HCT116 (cell line): ENCODE measurements around the gene PSD. TPM values are rescaled to one million over a fixed set of nuclear protein-coding genes. Genes with fewer than 3 reads are reported as not detected.

ENCODE experiments used
- ATAC-seq: fragments of 200-7000 bp; cut with Tn5 transposase; 2 replicates; pipeline ENCODE4 v1.9.1; 2020; ENCODE audit warnings: mild to moderate bottlenecking, moderate library complexity
- BruUV-seq: library from RNA; stranded (reverse); fragments of 400-500 nt; replicated peaks from 2 replicates; lab custom pipeline; 2021; lab: Mats Ljungman, UMichigan
- CTCF ChIA-PET: fragments of 300-600 bp; sonication (Branson Sonifier 250); formaldehyde crosslinking; loops from one replicate; lab custom pipeline; 2021; ENCODE audit warnings: antibody characterized with exemption; lab: Charles Lee
- POLR2A ChIA-PET: fragments of 300-600, 350-600 bp; sonication (Branson Sonifier 250); formaldehyde crosslinking; loops from one replicate; lab custom pipeline; 2021; ENCODE audit warnings: antibody characterized with exemption; lab: Charles Lee
- RAD21 ChIA-PET, 2 experiments: fragments of 300-600 bp; sonication (Branson Sonifier 250); formaldehyde crosslinking; loops; one replicate each; lab custom pipeline; 2023; ENCODE audit warnings: low total read pairs in 2 of 2; ENCODE audit not compliant: uncharacterized antibody in 2 of 2, unreplicated experiment in 2 of 2, low non-redundant PET in 1 of 2; lab: Charles Lee
- DNase-seq: peaks from one replicate; pipeline ENCODE4 v3.0.0-alpha.2; 2010; ENCODE audit warnings: low read depth, low spot score
- H2AFZ ChIP-seq: fragments of 200-600 bp; shearing (Covaris generic), sonication (generic); 2 replicates; pipeline ENCODE4 v1.6.1; 2017; ENCODE audit warnings: low read depth, mixed run types, mixed read lengths, antibody characterized with exemption, low read length; ENCODE audit not compliant: poor library complexity, severe bottlenecking
- H3K27ac ChIP-seq: 2 replicates; pipeline ENCODE4 v1.5.1; 2012; ENCODE audit warnings: low read depth, low read length
- H3K27me3 ChIP-seq: fragments of 200-600 bp; sonication (generic); 2 replicates; pipeline ENCODE4 v1.6.1; 2016; ENCODE audit warnings: mixed run types, low read length, mixed read lengths; ENCODE audit not compliant: insufficient read depth
- H3K36me3 ChIP-seq, 2 experiments: fragments of 200-500 bp in 1 of 2; fragments of 200-600 bp in 1 of 2; sonication (Bioruptor generic) in 1 of 2; sonication (generic) in 1 of 2; 2 replicates each; pipeline versions ENCODE4 v1.5.1 to v1.6.1; 2014 to 2016; ENCODE audit warnings: low read length in 2 of 2, inconsistent platforms in 1 of 2, mixed read lengths in 1 of 2, mixed run types in 1 of 2; ENCODE audit not compliant: insufficient read depth in 2 of 2, control insufficient read depth in 1 of 2
- H3K4me1 ChIP-seq, 2 experiments: fragments of 200-600 bp in 1 of 2; sonication (generic) in 1 of 2; 2 replicates each; pipeline versions ENCODE4 v1.5.1 to v1.6.1; 2012 to 2017; ENCODE audit warnings: low read length in 2 of 2, inconsistent platforms in 1 of 2, mild to moderate bottlenecking in 1 of 2, mixed read lengths in 1 of 2, mixed run types in 1 of 2, moderate library complexity in 1 of 2; ENCODE audit not compliant: insufficient read depth in 2 of 2, control insufficient read depth in 1 of 2
- H3K4me2 ChIP-seq: fragments of 200-600 bp; sonication (generic); 2 replicates; pipeline ENCODE4 v1.6.1; 2017; ENCODE audit warnings: mixed run types, low read length, mixed read lengths
- H3K4me3 ChIP-seq, 2 experiments: fragments of 200-600 bp in 1 of 2; sonication (generic) in 1 of 2; replicated peaks in 1 of 2; 2 replicates each; pipeline ENCODE4 v1.5.1; 2011 to 2016; ENCODE audit warnings: low read length in 2 of 2, control low read depth in 1 of 2, low read depth in 1 of 2, mild to moderate bottlenecking in 1 of 2, mixed read lengths in 1 of 2, mixed run types in 1 of 2
- H3K79me2 ChIP-seq: fragments of 200-600 bp; sonication (generic); 2 replicates; pipeline ENCODE4 v1.6.1; 2017; ENCODE audit warnings: mild to moderate bottlenecking, mixed run types, low read length, moderate library complexity, mixed read lengths; ENCODE audit not compliant: insufficient read depth
- H3K9ac ChIP-seq: fragments of 200-600 bp; sonication (generic); 2 replicates; pipeline ENCODE4 v1.6.1; 2016; ENCODE audit warnings: low read length, mixed read lengths
- H3K9me2 ChIP-seq: fragments of 200-600 bp; sonication (generic), shearing (Covaris generic); 2 replicates; pipeline ENCODE4 v1.6.1; 2017; ENCODE audit warnings: mixed run types, mild to moderate bottlenecking, moderate library complexity; ENCODE audit not compliant: insufficient read depth
- H3K9me3 ChIP-seq, 2 experiments: fragments of 200-500 bp in 1 of 2; fragments of 200-600 bp in 1 of 2; sonication (Bioruptor generic) in 1 of 2; sonication (generic) in 1 of 2; 2 replicates each; pipeline ENCODE4 v1.6.1; 2014 to 2017; ENCODE audit warnings: low read length in 2 of 2, mixed read lengths in 2 of 2, inconsistent platforms in 1 of 2, low read depth in 1 of 2, mild to moderate bottlenecking in 1 of 2, mixed run types in 1 of 2, moderate library complexity in 1 of 2; ENCODE audit not compliant: control insufficient read depth in 1 of 2, insufficient read depth in 1 of 2
- H4K20me1 ChIP-seq: fragments of 200-600 bp; sonication (generic), shearing (Covaris generic); 2 replicates; pipeline ENCODE4 v1.6.1; 2017; ENCODE audit warnings: mixed run types, mild to moderate bottlenecking, moderate library complexity; ENCODE audit not compliant: insufficient read depth
- CEBPB ChIP-seq: IDR thresholded peaks from 2 replicates; pipeline ENCODE4 v1.6.1; 2012; ENCODE audit warnings: low read depth
- EGR1 ChIP-seq: IDR thresholded peaks from 2 replicates; pipeline ENCODE4 v1.6.1; 2012; ENCODE audit warnings: low read depth
- ELF1 ChIP-seq: IDR thresholded peaks from 2 replicates; pipeline ENCODE4 v1.6.1; 2012; ENCODE audit warnings: low read depth, borderline replicate concordance
- EZH2 ChIP-seq: fragments of 200-600 bp; sonication (generic); IDR thresholded peaks from 2 replicates; pipeline ENCODE4 v1.6.1; 2017; ENCODE audit warnings: antibody characterized with exemption, mixed run types
- POLR2A ChIP-seq: IDR thresholded peaks from 2 replicates; pipeline ENCODE4 v1.7.0; 2011; ENCODE audit warnings: borderline replicate concordance; ENCODE audit not compliant: insufficient read depth, insufficient read length; ENCODE audit errors: extremely low read depth
- RAD21 ChIP-seq: IDR thresholded peaks from 2 replicates; pipeline ENCODE4 v1.6.1; 2012; ENCODE audit warnings: low read depth, mild to moderate bottlenecking
- REST ChIP-seq: IDR thresholded peaks from 2 replicates; pipeline ENCODE4 v1.6.1; 2012; ENCODE audit warnings: low read depth
- SIN3A ChIP-seq: IDR thresholded peaks from 2 replicates; pipeline ENCODE4 v1.6.1; 2012; ENCODE audit warnings: low read depth
- SRF ChIP-seq: IDR thresholded peaks from 2 replicates; pipeline ENCODE4 v1.6.1; 2012; ENCODE audit warnings: low read depth
- intact Hi-C: fragments of 100-400 bp; cut with micrococcal nuclease; formaldehyde crosslinking; loops from 2 replicates; pipeline ENCODE4 v1.10.0; 2022
- total RNA-seq: library from RNA; stranded (reverse); gene quantifications from one replicate; pipeline ENCODE4 v1.2.1, GENCODE V29; 2021; ENCODE audit not compliant: unreplicated experiment
- TF ChIP-seq, protein P1 (sequence below): IDR thresholded peaks from 2 replicates; pipeline ENCODE4 v1.6.1; 2012
- TF ChIP-seq, protein P2 (sequence below): IDR thresholded peaks from 2 replicates; pipeline ENCODE4 v1.6.1; 2012

PSD gene
- total RNA-seq, 1 experiment from 2014 or later, result 9.7 TPM

- intact Hi-C loops, result no loop called here
- BruUV-seq, result no TSS peak
- H3K36me3 ChIP-seq, result no peaks in the 10 kb centered on the region
- CTCF ChIA-PET, result interaction anchor here (0.6 kb wide), 1 partner anchor 15 kb away, joined by 3 read pairs; no protein-coding TSS in a partner anchor
- H3K4me1 ChIP-seq, result peaks cover 0 to 5% of the 10 kb centered on the region in 2 experiments; a peak in 2 of 4 replicates
- no peak overlapping the region for H3K27ac ChIP-seq
- no peak overlapping the region for H3K4me2 ChIP-seq
- no peaks in the 10 kb centered on the region for H3K9me3 ChIP-seq
- H3K27me3 ChIP-seq, result peaks cover 7% of the 10 kb centered on the region; the same call in 1 of the 2 replicates
- no peak overlapping the region for H3K9ac ChIP-seq
- RAD21 ChIA-PET, result interaction anchor here in 1 of 2 experiments (0.5 kb wide), 1 partner anchor 36 kb away, joined by 8 read pairs; no protein-coding TSS in a partner anchor
- no peaks in the 10 kb centered on the region for H3K9me2 ChIP-seq
- TF ChIP-seq SRF, result no peak
- TF ChIP-seq, protein P1, sequence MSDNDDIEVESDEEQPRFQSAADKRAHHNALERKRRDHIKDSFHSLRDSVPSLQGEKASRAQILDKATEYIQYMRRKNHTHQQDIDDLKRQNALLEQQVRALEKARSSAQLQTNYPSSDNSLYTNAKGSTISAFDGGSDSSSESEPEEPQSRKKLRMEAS, result no peak
- no peak for TF ChIP-seq RAD21
- no peak for TF ChIP-seq REST
- no peak for TF ChIP-seq SIN3A
- no peak for TF ChIP-seq EGR1
- TF ChIP-seq, protein P2, sequence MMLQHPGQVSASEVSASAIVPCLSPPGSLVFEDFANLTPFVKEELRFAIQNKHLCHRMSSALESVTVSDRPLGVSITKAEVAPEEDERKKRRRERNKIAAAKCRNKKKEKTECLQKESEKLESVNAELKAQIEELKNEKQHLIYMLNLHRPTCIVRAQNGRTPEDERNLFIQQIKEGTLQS, result no peak
- TF ChIP-seq ELF1, result no peak
- TF ChIP-seq POLR2A, result no peak
- no peak for TF ChIP-seq CEBPB
- no peak for TF ChIP-seq EZH2
- no peak overlapping the region for H3K4me3 ChIP-seq
- H2AFZ ChIP-seq, result no peak overlapping the region
- POLR2A ChIA-PET, result interaction anchor here (1.0 kb wide), 1 partner anchor 17 kb away, joined by 3 read pairs; the partner anchor contains the start of gene FBXL15
- H3K79me2 ChIP-seq, result no peaks in the 10 kb centered on the region
- DNase-seq (no peak), ATAC-seq (no peak)
- H4K20me1 ChIP-seq, result no peaks in the 10 kb centered on the region
Measured at GRCh38 chr10:102438374-102438773, 19.8 kb upstream of the PSD start.
